ENCODE results near the gene NOC4L. TPM values are rescaled to one million over a fixed set of nuclear protein-coding genes. Genes with fewer than 3 reads are reported as not detected.
"Not testable (repeated sequence)": the region's sequence is repeated elsewhere in the genome, so short reads cannot be mapped to it uniquely, and the experiment has no call there.

Gene NOC4L
- total RNA-seq (2014; rRNA removed; shearing (Covaris generic)): 26.0 and 29.1 TPM in 2 replicates

- DNase-seq: peak; percentile 99
- Histone ChIP-seq H3K4me3 (ENCODE audit: insufficient read depth, low read depth, low read length) (peak within 1 kb of the TSS; percentile 81), H3K27me3 (ENCODE audit: control insufficient read depth, insufficient read depth, low read length) (no peaks in the 10 kb centered on the region; the same call in 1 of the 2 replicates), H3K36me3 (replicated peaks; ENCODE audit: control insufficient read depth, insufficient read depth, low read length) (peaks cover 24% of the 10 kb centered on the region)
Observed at GRCh38 chr12:132144115-132144809, at the start of gene NOC4L, which contains the start of gene DDX51. NOC4L (plus strand) TSS chr12:132144457; CDS start chr12:132144489, 32 bp downstream. DDX51 (minus strand) TSS chr12:132144319; CDS start chr12:132144296, 23 bp downstream.

- Histone ChIP-seq H3K36me3 (replicated peaks; ENCODE audit: control insufficient read depth, insufficient read depth, low read length) (no peaks in the 10 kb centered on the region), H3K4me3 (ENCODE audit: insufficient read depth, low read depth, low read length) (no peak overlapping the region), H3K27me3 (ENCODE audit: control insufficient read depth, insufficient read depth, low read length) (no peaks in the 10 kb centered on the region)
- DNase-seq: no peak
Observed at GRCh38 chr12:132095520-132096409, 48.5 kb upstream of the NOC4L start.

DNA sequence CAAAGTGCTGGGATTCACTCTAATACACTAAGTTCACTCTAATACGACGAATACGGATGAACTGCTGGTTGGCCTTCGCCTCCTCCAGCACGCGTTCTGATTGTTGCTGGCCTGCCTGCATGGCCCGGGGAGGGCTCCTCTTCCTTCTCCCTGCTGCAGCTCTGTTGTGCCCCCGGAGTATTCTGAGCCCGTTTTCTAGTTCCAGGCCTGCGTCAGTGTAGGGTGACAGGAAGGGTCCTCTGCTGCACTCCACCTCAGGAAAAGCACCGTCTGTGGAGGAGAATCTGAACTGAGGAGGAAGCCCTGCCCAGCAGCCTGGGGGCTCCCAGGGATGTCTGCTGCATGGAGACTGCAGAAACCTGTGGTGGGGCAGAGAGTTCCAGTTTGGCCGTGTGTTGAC, 44.5 kb upstream of the NOC4L start:
- DNase-seq: no peak
- Histone ChIP-seq H3K4me3 (ENCODE audit: insufficient read depth, low read depth, low read length) (no peak overlapping the region), H3K27me3 (ENCODE audit: control insufficient read depth, insufficient read depth, low read length) (no peaks in the 10 kb centered on the region), H3K36me3 (replicated peaks; ENCODE audit: control insufficient read depth, insufficient read depth, low read length) (no peaks in the 10 kb centered on the region)

GRCh38 chr12:132100306-132101065, 43.8 kb upstream of the NOC4L start:
- no peak overlapping the region for H3K4me3 ChIP-seq (ENCODE audit: insufficient read depth, low read depth, low read length)
- no peak for DNase-seq

GRCh38 chr12:132102297-132102696, 42.0 kb upstream of the NOC4L start:
- no peak for DNase-seq
- Histone ChIP-seq H3K36me3 (replicated peaks; ENCODE audit: control insufficient read depth, insufficient read depth, low read length) (peaks cover 1% of the 10 kb centered on the region), H3K27me3 (ENCODE audit: control insufficient read depth, insufficient read depth, low read length) (no peaks in the 10 kb centered on the region), H3K4me3 (ENCODE audit: insufficient read depth, low read depth, low read length) (no peak overlapping the region)

More at GRCh38 chr12:132100306-132101065, 43.8 kb upstream of the NOC4L start:
- H3K27me3 ChIP-seq (ENCODE audit: control insufficient read depth, insufficient read depth, low read length): no peaks in the 10 kb centered on the region
- H3K36me3 ChIP-seq (replicated peaks; ENCODE audit: control insufficient read depth, insufficient read depth, low read length): peaks cover 1% of the 10 kb centered on the region

DNA sequence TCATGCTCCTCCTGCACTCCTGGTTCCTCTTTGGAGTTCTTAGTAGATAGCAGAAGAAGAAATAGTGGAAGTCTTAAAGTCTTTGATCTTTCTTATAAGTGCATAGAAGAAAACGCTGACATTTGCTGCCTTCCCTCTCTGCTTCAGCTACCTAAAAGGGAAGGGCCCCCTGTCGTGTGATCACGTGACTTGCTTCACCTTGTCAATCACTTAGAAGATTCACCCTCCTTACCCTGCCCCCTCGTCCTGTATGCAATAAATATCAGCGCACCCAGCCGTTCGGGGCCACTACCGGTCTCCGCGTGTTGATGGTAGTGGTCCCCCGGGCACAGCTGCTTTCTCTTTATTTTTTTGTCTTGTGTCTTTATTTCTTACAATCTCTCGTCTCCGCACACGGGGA, 41.2 kb upstream of the NOC4L start:
- H3K27me3 ChIP-seq (ENCODE audit: control insufficient read depth, insufficient read depth, low read length); DNase-seq; H3K4me3 ChIP-seq (ENCODE audit: insufficient read depth, low read depth, low read length); H3K36me3 ChIP-seq (replicated peaks; ENCODE audit: control insufficient read depth, insufficient read depth, low read length): not testable (repeated sequence)

- peak; percentile 71 for DNase-seq
- H3K4me3 ChIP-seq (ENCODE audit: insufficient read depth, low read depth, low read length): no peak overlapping the region
- peaks cover 1% of the 10 kb centered on the region for H3K36me3 ChIP-seq (replicated peaks; ENCODE audit: control insufficient read depth, insufficient read depth, low read length)
- H3K27me3 ChIP-seq (ENCODE audit: control insufficient read depth, insufficient read depth, low read length): no peaks in the 10 kb centered on the region
Observed at GRCh38 chr12:132103542-132104308, 40.5 kb upstream of the NOC4L start.

GRCh38 chr12:132105467-132105866, 38.8 kb upstream of the NOC4L start:
- DNase-seq: no peak
- Histone ChIP-seq H3K27me3 (ENCODE audit: control insufficient read depth, insufficient read depth, low read length) (no peaks in the 10 kb centered on the region), H3K4me3 (ENCODE audit: insufficient read depth, low read depth, low read length) (no peak overlapping the region), H3K36me3 (replicated peaks; ENCODE audit: control insufficient read depth, insufficient read depth, low read length) (peaks cover 5% of the 10 kb centered on the region)

- H3K4me3 ChIP-seq (ENCODE audit: insufficient read depth, low read depth, low read length): no peak overlapping the region
- peaks cover 5% of the 10 kb centered on the region for H3K36me3 ChIP-seq (replicated peaks; ENCODE audit: control insufficient read depth, insufficient read depth, low read length)
- H3K27me3 ChIP-seq (ENCODE audit: control insufficient read depth, insufficient read depth, low read length): no peaks in the 10 kb centered on the region
- no peak for DNase-seq
Observed at GRCh38 chr12:132106921-132107320, 37.3 kb upstream of the NOC4L start.

- H3K27me3 ChIP-seq (ENCODE audit: control insufficient read depth, insufficient read depth, low read length): no peaks in the 10 kb centered on the region
- peak; percentile 87 for DNase-seq
- no peak overlapping the region for H3K4me3 ChIP-seq (ENCODE audit: insufficient read depth, low read depth, low read length)
- H3K36me3 ChIP-seq (replicated peaks; ENCODE audit: control insufficient read depth, insufficient read depth, low read length): peaks cover 7% of the 10 kb centered on the region
Observed at GRCh38 chr12:132108211-132108832, 35.9 kb upstream of the NOC4L start.

DNA sequence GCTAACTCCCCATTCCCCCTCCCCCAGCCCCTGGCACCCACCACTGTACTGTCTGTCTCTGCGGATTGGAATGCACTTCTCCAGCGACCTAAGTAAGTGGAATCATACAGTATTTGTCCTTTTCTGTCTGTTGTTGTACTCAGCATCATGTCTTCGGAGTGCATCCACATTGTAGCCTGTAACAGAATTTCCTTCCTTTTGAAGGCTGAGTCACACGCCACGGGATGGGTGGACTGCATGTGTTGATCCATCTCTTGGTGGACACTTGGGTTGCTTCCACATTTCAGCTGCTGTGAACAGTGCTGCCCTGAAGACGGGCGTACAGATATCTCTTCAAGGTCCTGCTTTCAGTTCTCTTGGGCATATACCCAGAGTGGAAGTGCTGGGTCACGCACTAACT, 34.5 kb upstream of the NOC4L start:
- Histone ChIP-seq H3K36me3 (replicated peaks; ENCODE audit: control insufficient read depth, insufficient read depth, low read length) (peaks cover 11% of the 10 kb centered on the region), H3K27me3 (ENCODE audit: control insufficient read depth, insufficient read depth, low read length) (no peaks in the 10 kb centered on the region), H3K4me3 (ENCODE audit: insufficient read depth, low read depth, low read length) (no peak overlapping the region)
- DNase-seq: no peak

GRCh38 chr12:132110677-132111076, 33.6 kb upstream of the NOC4L start:
- Histone ChIP-seq H3K4me3 (ENCODE audit: insufficient read depth, low read depth, low read length) (no peak overlapping the region), H3K27me3 (ENCODE audit: control insufficient read depth, insufficient read depth, low read length) (no peaks in the 10 kb centered on the region), H3K36me3 (replicated peaks; ENCODE audit: control insufficient read depth, insufficient read depth, low read length) (peaks cover 10% of the 10 kb centered on the region)
- no peak for DNase-seq

DNA sequence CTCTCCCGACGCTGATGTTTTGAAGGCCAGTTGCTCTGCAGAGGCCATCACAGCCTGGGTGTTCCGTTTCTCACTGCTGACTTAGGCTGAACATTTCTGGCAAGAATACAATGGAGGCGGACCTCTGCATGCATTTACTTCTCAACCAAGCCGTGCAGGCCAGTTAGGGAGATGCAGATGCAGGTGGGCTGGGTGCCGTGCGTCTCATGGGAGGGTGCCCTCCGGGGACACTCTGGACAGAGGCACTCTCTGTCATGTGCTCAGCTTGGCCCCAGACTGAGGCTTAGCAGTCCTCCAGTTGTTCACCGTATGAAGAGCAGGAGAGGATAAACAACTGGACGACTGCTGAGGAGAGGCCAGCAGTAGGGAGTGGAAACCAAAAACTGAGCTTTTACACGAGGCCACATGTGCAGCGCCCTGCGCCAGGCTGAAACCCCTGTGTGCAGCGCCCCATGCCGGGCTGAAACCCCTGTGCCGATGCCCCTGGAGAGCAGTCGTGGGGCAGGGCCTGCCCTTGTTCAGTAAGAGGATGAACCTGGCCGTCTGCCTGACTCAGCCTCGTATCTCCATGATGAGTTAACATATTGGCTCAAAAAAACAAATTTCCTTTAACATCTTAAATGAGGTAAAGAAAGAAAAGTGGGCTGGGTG, 32.5 kb upstream of the NOC4L start:
- H3K36me3 ChIP-seq (replicated peaks; ENCODE audit: control insufficient read depth, insufficient read depth, low read length): peaks cover 11% of the 10 kb centered on the region
- H3K4me3 ChIP-seq (ENCODE audit: insufficient read depth, low read depth, low read length): no peak overlapping the region
- H3K27me3 ChIP-seq (ENCODE audit: control insufficient read depth, insufficient read depth, low read length): no peaks in the 10 kb centered on the region
- no peak for DNase-seq

Data from H7 (cell line).